ENCODE results near the gene EGR1. TPM values are rescaled to one million over a fixed set of nuclear protein-coding genes. Genes with fewer than 3 reads are reported as not detected.
"Not testable (repeated sequence)": the region's sequence is repeated elsewhere in the genome, so short reads cannot be mapped to it uniquely, and the experiment has no call there.

EGR1 gene
- total RNA-seq, 1 experiment from 2014 or later: 83.3 TPM

- H2AK5ac ChIP-seq (ENCODE audit: insufficient read length, low read length): no peak overlapping the region
- no peak for TF ChIP-seq CTCF (conservative IDR thresholded peaks at IDR 0.05)
- peaks cover 10 to 14% of the 10 kb centered on the region in 2 experiments for H3K4me1 Mint-ChIP-seq
- no peak overlapping the region for H4K8ac ChIP-seq (replicated peaks; ENCODE audit: insufficient read length, low read depth, low read length)
- H3K79me2 ChIP-seq (ENCODE audit: insufficient read depth, low read length): no peaks in the 10 kb centered on the region; the same call in 1 of the 2 replicates
- H3K14ac ChIP-seq (ENCODE audit: insufficient read depth, low read length): no peak overlapping the region
- H3K4ac ChIP-seq (ENCODE audit: low read depth, low read length): no peak overlapping the region
- H4K91ac ChIP-seq (ENCODE audit: insufficient read length, low read depth, low read length): no peak overlapping the region
- no peak overlapping the region for H3K56ac ChIP-seq (ENCODE audit: insufficient read length, low read depth, low read length)
- H3K9me3 ChIP-seq (ENCODE audit: control insufficient read depth, low read depth, low read length): no peaks in the 10 kb centered on the region
- WGBS (ENCODE audit: extremely low coverage, insufficient read length, low lambda C conversion rate): no CpG with 5 or more reads among the region's 10 CpGs
- peaks cover 26 to 49% (median 40%) of the 10 kb centered on the region in 3 experiments; a peak in 6 of 7 replicates for H3K36me3 Mint-ChIP-seq (ENCODE audit: insufficient read depth in 1 of 3, low read depth in 3 of 3)
- H3K23me2 ChIP-seq (ENCODE audit: insufficient read length, low read depth, low read length, poor library complexity, severe bottlenecking): no peaks in the 10 kb centered on the region
- peak overlapping the region in 1 of 3 experiments; percentile 58; a peak in 1 of 7 replicates for H3K27ac Mint-ChIP-seq
- no peak overlapping the region for H3T11ph ChIP-seq (ENCODE audit: low read length)
- no peak overlapping the region for H3K9ac ChIP-seq (ENCODE audit: extremely low read depth, insufficient read length, low read length)
- no peak overlapping the region for H2BK120ac ChIP-seq (ENCODE audit: low read depth, low read length, poor library complexity, severe bottlenecking)
- H2BK5ac ChIP-seq (ENCODE audit: insufficient read length, low read length): no peak overlapping the region
- no peak overlapping the region for H3K18ac ChIP-seq (ENCODE audit: insufficient read length, low read depth, low read length)
- no peaks in the 10 kb centered on the region for H3K27me3 Mint-ChIP-seq (ENCODE audit: low read depth)
- no peaks in the 10 kb centered on the region for H3K4me1 ChIP-seq (ENCODE audit: insufficient read depth, low read length)
- no peak for DNase-seq
- H3K23ac ChIP-seq (ENCODE audit: insufficient read length, low read depth, low read length): no peak overlapping the region
- no peak overlapping the region for H3K4me2 ChIP-seq (ENCODE audit: insufficient read depth, insufficient read length, low read length)
- H2BK12ac ChIP-seq (ENCODE audit: insufficient read length, low read depth, low read length): no peak overlapping the region
- H3K79me1 ChIP-seq (ENCODE audit: insufficient read depth, low read depth, low read length, poor library complexity, severe bottlenecking): no peaks in the 10 kb centered on the region
- H2AFZ ChIP-seq (ENCODE audit: low read length): no peak overlapping the region
- H2BK15ac ChIP-seq (ENCODE audit: low read depth, low read length): no peak overlapping the region
- no peaks in the 10 kb centered on the region for H3K27me3 ChIP-seq (ENCODE audit: insufficient read depth, low read length)
- H3K27ac ChIP-seq (ENCODE audit: insufficient read length, low read depth, low read length): no peak overlapping the region
- H4K20me1 ChIP-seq (ENCODE audit: control insufficient read depth, insufficient read depth, insufficient read length): no peaks in the 10 kb centered on the region
- no peaks in the 10 kb centered on the region for H3K9me3 Mint-ChIP-seq
- no peak overlapping the region for H3K4me3 Mint-ChIP-seq
- H2BK20ac ChIP-seq (ENCODE audit: low read depth, low read length, poor library complexity, severe bottlenecking): no peak overlapping the region
- no peak overlapping the region for H4K5ac ChIP-seq (ENCODE audit: insufficient read length, low read depth, low read length)
Observed at GRCh38 chr5:138506370-138507306, 41.4 kb downstream of the EGR1 start.

DNA sequence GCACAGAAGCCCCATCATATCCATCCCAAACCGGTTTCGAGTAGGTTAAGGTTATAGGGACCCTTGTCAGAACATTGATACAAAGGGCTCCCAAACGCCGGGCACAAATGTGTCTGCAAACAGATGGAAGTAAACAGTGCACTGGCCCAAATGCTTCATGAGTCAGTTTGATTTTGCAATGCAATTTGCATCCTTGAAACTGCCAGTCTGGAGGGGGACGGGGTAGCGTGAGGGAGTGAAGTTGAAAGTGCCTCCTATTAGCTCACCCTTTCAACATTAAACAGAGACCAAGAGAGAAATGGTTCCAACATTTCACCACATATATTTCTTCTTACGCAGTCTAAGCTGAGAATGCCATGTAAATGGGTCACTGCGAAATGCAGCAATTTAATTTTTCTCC, 42.2 kb downstream of the EGR1 start:
- Mint-ChIP-seq H3K36me3 (ENCODE audit: insufficient read depth in 1 of 3, low read depth in 3 of 3) (peaks cover 30 to 56% (median 46%) of the 10 kb centered on the region in 3 experiments; a peak in 6 of 7 replicates), H3K27ac (peak overlapping the region in 1 of 3 experiments; percentile 12; a peak in 1 of 7 replicates)
- not testable (repeated sequence) for H4K20me1 ChIP-seq (ENCODE audit: control insufficient read depth, insufficient read depth, insufficient read length)

More for the DNA sequence above, 42.2 kb downstream of the EGR1 start:
- not testable (repeated sequence) for H2BK120ac ChIP-seq (ENCODE audit: low read depth, low read length, poor library complexity, severe bottlenecking); H3K23ac ChIP-seq (ENCODE audit: insufficient read length, low read depth, low read length); H2BK20ac ChIP-seq (ENCODE audit: low read depth, low read length, poor library complexity, severe bottlenecking); H3K14ac ChIP-seq (ENCODE audit: insufficient read depth, low read length); H2AK5ac ChIP-seq (ENCODE audit: insufficient read length, low read length); H3K4me3 Mint-ChIP-seq; H4K91ac ChIP-seq (ENCODE audit: insufficient read length, low read depth, low read length); H3K27me3 ChIP-seq (ENCODE audit: insufficient read depth, low read length); H3K4me1 Mint-ChIP-seq; DNase-seq; H3K4me2 ChIP-seq (ENCODE audit: insufficient read depth, insufficient read length, low read length); H2BK12ac ChIP-seq (ENCODE audit: insufficient read length, low read depth, low read length); H3K4me1 ChIP-seq (ENCODE audit: insufficient read depth, low read length); H4K5ac ChIP-seq (ENCODE audit: insufficient read length, low read depth, low read length); H3K56ac ChIP-seq (ENCODE audit: insufficient read length, low read depth, low read length); H3K18ac ChIP-seq (ENCODE audit: insufficient read length, low read depth, low read length); H3K79me1 ChIP-seq (ENCODE audit: insufficient read depth, low read depth, low read length, poor library complexity, severe bottlenecking); H3K27ac ChIP-seq (ENCODE audit: insufficient read length, low read depth, low read length); H4K8ac ChIP-seq (replicated peaks; ENCODE audit: insufficient read length, low read depth, low read length); H3K4ac ChIP-seq (ENCODE audit: low read depth, low read length); H3K79me2 ChIP-seq (ENCODE audit: insufficient read depth, low read length); H3K9me3 ChIP-seq (ENCODE audit: control insufficient read depth, low read depth, low read length); H3K27me3 Mint-ChIP-seq (ENCODE audit: low read depth); H3K23me2 ChIP-seq (ENCODE audit: insufficient read length, low read depth, low read length, poor library complexity, severe bottlenecking); H2BK15ac ChIP-seq (ENCODE audit: low read depth, low read length); H2BK5ac ChIP-seq (ENCODE audit: insufficient read length, low read length); H3K9me3 Mint-ChIP-seq; H2AFZ ChIP-seq (ENCODE audit: low read length); H3K9ac ChIP-seq (ENCODE audit: extremely low read depth, insufficient read length, low read length); H3T11ph ChIP-seq (ENCODE audit: low read length)
- WGBS (ENCODE audit: extremely low coverage, insufficient read length, low lambda C conversion rate): no CpG with 5 or more reads among the region's 8 CpGs
